OCI-LY7 (cell line): ENCODE data around the gene PTPRZ1.

Source experiments
- CTCF ChIP-seq: fragments of 200-600 bp; sonication (generic); conservative IDR thresholded peaks from 2 replicates; pipeline ENCODE4 v1.5.1; 2014; ENCODE audit warnings: mild to moderate bottlenecking, antibody characterized with exemption, low read length, moderate library complexity, mixed read lengths
- EZH2phosphoT487 ChIP-seq: fragments of 200-600 bp; sonication (generic); IDR thresholded peaks from 2 replicates; pipeline ENCODE4 v1.6.1; 2018; ENCODE audit warnings: low read depth, borderline replicate concordance, mild to moderate bottlenecking, mixed run types, antibody characterized with exemption, low read length, moderate library complexity, mixed read lengths

- TF ChIP-seq CTCF (no peak), EZH2phosphoT487 (no peak)
Measured at GRCh38 chr7:121871188-121871587, 1.8 kb upstream of the PTPRZ1 start.
